Bronchial epithelial cell (primary cell): ENCODE data around the gene AANAT. TPM values are rescaled to one million over a fixed set of nuclear protein-coding genes. Genes with fewer than 3 reads are reported as not detected.

Experiments used
- DNase-seq: peaks from one replicate; pipeline ENCODE4 v3.0.0-alpha.2; 2010; ENCODE audit warnings: low read depth
- FAIRE-seq: peaks from 2 replicates; lab custom pipeline; 2011; peaks lifted over from hg19 to GRCh38; lab: Jason Lieb, UNC
- H3K27me3 ChIP-seq: 2 replicates; pipeline ENCODE4 v1.5.1; 2011; ENCODE audit warnings: low read length; ENCODE audit not compliant: control insufficient read depth, insufficient read depth
- H3K36me3 ChIP-seq: 2 replicates; pipeline ENCODE4 v1.5.1; 2011; ENCODE audit warnings: low read length; ENCODE audit not compliant: control insufficient read depth, insufficient read depth
- H3K4me3 ChIP-seq: 2 replicates; pipeline ENCODE4 v1.5.1; 2011; ENCODE audit warnings: mild to moderate bottlenecking, low read depth, low read length, control low read depth
- total RNA-seq: library from RNA; depleted of rRNA; stranded (reverse); fragments of >200 nt; gene quantifications from 2 replicates; pipeline ENCODE4 v1.2.1, GENCODE V29; 2014
- TF ChIP-seq, protein P1 (sequence below): IDR thresholded peaks from 2 replicates; pipeline ENCODE4 v1.5.1; 2011; ENCODE audit warnings: mild to moderate bottlenecking, moderate library complexity, low read length, control low read depth, inconsistent platforms; ENCODE audit not compliant: insufficient read depth, severe bottlenecking

AANAT gene
- total RNA-seq, 1 donor from 2014 or later, result not detected

- TF ChIP-seq, protein P1, sequence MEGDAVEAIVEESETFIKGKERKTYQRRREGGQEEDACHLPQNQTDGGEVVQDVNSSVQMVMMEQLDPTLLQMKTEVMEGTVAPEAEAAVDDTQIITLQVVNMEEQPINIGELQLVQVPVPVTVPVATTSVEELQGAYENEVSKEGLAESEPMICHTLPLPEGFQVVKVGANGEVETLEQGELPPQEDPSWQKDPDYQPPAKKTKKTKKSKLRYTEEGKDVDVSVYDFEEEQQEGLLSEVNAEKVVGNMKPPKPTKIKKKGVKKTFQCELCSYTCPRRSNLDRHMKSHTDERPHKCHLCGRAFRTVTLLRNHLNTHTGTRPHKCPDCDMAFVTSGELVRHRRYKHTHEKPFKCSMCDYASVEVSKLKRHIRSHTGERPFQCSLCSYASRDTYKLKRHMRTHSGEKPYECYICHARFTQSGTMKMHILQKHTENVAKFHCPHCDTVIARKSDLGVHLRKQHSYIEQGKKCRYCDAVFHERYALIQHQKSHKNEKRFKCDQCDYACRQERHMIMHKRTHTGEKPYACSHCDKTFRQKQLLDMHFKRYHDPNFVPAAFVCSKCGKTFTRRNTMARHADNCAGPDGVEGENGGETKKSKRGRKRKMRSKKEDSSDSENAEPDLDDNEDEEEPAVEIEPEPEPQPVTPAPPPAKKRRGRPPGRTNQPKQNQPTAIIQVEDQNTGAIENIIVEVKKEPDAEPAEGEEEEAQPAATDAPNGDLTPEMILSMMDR, result peak; percentile 51
- FAIRE-seq (no peak), DNase-seq (peak; percentile 40)
- Histone ChIP-seq H3K36me3 (no peaks in the 10 kb centered on the region), H3K4me3 (no peak overlapping the region), H3K27me3 (no peaks in the 10 kb centered on the region)
These were observed 34.6 kb upstream of the AANAT start for GRCh38 chr17:76432712-76433336.

DNA sequence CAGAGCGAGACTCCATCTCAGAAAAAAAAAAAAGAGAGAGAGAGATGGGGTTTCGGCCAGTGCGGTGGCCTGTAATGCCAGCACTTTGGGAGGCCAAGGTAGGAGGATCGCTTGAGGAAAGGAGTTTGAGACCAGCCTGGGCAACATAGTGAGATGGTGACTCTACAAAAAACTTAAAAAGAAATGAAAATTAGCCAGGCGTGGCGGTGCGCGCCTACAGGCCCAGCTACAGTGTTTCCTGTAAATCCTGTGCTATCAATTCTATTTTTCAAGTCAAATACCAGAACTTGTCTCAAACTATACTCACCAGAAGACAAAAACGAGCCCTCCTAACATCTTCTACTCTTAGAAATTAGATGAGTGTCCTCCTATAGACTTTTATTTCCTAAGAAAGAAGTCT, 33.7 kb upstream of the AANAT start:
- Histone ChIP-seq H3K4me3 (no peak overlapping the region), H3K27me3 (no peaks in the 10 kb centered on the region)

GRCh38 chr17:76434870-76435269, 32.5 kb upstream of the AANAT start:
- Histone ChIP-seq H3K27me3 (no peaks in the 10 kb centered on the region), H3K36me3 (no peaks in the 10 kb centered on the region), H3K4me3 (no peak overlapping the region)
- DNase-seq (peak; percentile 34), FAIRE-seq (no peak)
- TF ChIP-seq, protein P1, result no peak

More for the DNA sequence above, 33.7 kb upstream of the AANAT start:
- H3K36me3 ChIP-seq, result no peaks in the 10 kb centered on the region
- no peak for DNase-seq
- no peak for FAIRE-seq
- TF ChIP-seq, protein P1, result no peak

DNA sequence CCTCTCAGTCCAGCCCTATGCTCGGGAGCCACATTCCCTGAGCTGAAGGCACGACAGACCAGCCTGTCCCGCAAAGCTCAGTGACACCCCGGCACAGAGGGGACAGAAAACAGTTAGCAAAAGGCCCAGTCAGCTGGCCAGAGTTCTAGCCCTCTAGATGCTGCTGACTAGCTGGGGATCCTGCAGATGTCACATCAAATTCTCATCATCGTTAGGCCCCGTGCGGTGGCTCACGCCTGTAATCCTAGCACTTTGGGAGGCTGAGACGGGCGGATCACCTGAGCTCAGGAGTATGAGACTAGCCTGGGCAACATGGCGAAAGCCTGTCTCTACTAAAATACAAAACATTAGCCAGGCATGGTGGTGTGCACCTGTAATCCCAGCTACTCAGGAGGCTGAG, 31.7 kb upstream of the AANAT start:
- H3K27me3 ChIP-seq, result no peaks in the 10 kb centered on the region
- TF ChIP-seq, protein P1, result no peak

DNA sequence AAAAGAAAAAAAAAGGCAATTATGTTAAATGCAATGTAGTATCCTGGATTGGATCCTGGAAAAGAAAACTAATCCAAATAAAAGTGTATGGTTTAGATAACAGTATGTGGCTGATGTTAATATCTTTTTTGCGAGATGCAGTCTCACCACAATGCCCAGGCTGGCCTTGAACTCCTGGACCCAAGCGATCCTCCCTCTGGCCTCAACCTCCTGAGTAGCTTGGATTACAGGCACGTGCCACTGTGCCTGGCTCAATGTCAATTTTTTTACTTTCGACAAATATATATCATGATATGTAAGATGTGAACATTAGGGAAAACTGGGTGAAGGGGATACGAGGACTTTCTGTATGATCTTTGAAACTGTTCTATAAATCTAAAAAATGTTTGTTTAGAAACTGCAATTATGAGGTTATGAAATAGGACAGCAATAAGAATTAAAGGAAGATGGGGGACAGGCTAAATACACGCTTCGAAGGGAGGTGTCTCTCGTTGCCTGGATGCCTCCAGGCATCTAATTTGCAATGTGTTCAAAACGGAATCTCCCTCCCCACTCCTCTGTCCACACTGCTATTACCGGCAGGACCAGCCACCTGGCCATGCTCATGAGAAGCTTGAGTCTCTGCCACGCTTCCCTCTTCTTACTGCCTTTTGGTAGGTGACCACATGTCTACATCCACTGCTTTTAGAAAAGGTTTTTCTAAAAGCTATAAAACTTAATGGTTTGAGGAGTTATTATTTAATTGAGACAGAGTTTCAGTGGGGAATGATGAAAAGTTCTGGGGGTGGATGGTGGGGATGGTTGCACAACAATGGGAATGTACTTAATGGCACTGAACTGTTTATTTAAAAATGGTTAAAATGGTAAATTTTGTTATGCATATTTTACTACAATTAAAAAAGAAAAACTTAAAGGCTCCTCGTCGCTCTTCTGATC, 29.7 kb upstream of the AANAT start:
- H3K27me3 ChIP-seq, result no peaks in the 10 kb centered on the region
- H3K36me3 ChIP-seq, result no peaks in the 10 kb centered on the region
- TF ChIP-seq, protein P1, result no peak
- DNase-seq, result no peak
- FAIRE-seq, result no peak
- no peak overlapping the region for H3K4me3 ChIP-seq

More for the DNA sequence above, 31.7 kb upstream of the AANAT start:
- Histone ChIP-seq H3K4me3 (no peak overlapping the region), H3K36me3 (no peaks in the 10 kb centered on the region)
- DNase-seq (no peak), FAIRE-seq (no peak)
